Measurements from ENCODE around the gene ZNF639. TPM values are rescaled to one million over a fixed set of nuclear protein-coding genes. Genes with fewer than 3 reads are reported as not detected.

ZNF639 gene
- total RNA-seq, 5 donors from 2014 or later (not counting 1 experiment from before 2014, with no cell fraction given): 35.1 to 74.9 (median 36.5) TPM

GRCh38 chr3:179375091-179375999 is 52.5 kb downstream of the ZNF639 start:
- peaks cover 57% of the 10 kb centered on the region for H3K36me3 Mint-ChIP-seq

GRCh38 chr3:179376474-179376873 is 53.6 kb downstream of the ZNF639 start:
- CTCF ChIA-PET: no interaction called here
- no CpG with 5 or more reads among the region's 1 CpG for WGBS (ENCODE audit: insufficient coverage)
- no peak overlapping the region for H3K27ac ChIP-seq (ENCODE audit: low read length)
- peaks cover 56% of the 10 kb centered on the region for H3K36me3 Mint-ChIP-seq
- DNase-seq: no peak
- no peaks in the 10 kb centered on the region for H3K9me3 Mint-ChIP-seq
- no peak for ATAC-seq (replicated peaks in 1 of 4)
- peaks cover 0 to 42% of the 10 kb centered on the region in 2 donors for H3K36me3 ChIP-seq (ENCODE audit: control insufficient read depth in 2 of 2, extremely low read depth in 1 of 2, insufficient read depth in 1 of 2, low read length in 1 of 2)
- H3K4me3 ChIP-seq (ENCODE audit: control insufficient read depth in 1 of 2, extremely low read depth in 1 of 2, low read length in 1 of 2): no peak overlapping the region
- H3K27me3 Mint-ChIP-seq: no peaks in the 10 kb centered on the region
- no peaks in the 10 kb centered on the region for H3K4me1 ChIP-seq (ENCODE audit: control insufficient read depth in 1 of 2, extremely low read depth in 1 of 2, insufficient read depth in 2 of 2, low read length in 2 of 2)
- no peak overlapping the region for H3K4me3 Mint-ChIP-seq
- no peaks in the 10 kb centered on the region for H3K27me3 ChIP-seq (replicated peaks in 1 of 2; ENCODE audit: control insufficient read depth in 2 of 2, extremely low read depth in 1 of 2, insufficient read depth in 2 of 2, low read length in 1 of 2)
- no peaks in the 10 kb centered on the region for H3K9me3 ChIP-seq
- POLR2A ChIA-PET: no interaction called here
- no peak overlapping the region for H3K27ac Mint-ChIP-seq
- no peaks in the 10 kb centered on the region for H3K4me1 Mint-ChIP-seq

More at GRCh38 chr3:179375091-179375999, 52.5 kb downstream of the ZNF639 start:
- Histone ChIP-seq H3K27me3 (replicated peaks in 1 of 2; ENCODE audit: control insufficient read depth in 2 of 2, extremely low read depth in 1 of 2, insufficient read depth in 2 of 2, low read length in 1 of 2) (no peaks in the 10 kb centered on the region), H3K4me1 (ENCODE audit: control insufficient read depth in 1 of 2, extremely low read depth in 1 of 2, insufficient read depth in 2 of 2, low read length in 2 of 2) (no peaks in the 10 kb centered on the region), H3K36me3 (ENCODE audit: control insufficient read depth in 2 of 2, extremely low read depth in 1 of 2, insufficient read depth in 1 of 2, low read length in 1 of 2) (peaks cover 0 to 45% of the 10 kb centered on the region in 2 donors), H3K4me3 (ENCODE audit: control insufficient read depth in 1 of 2, extremely low read depth in 1 of 2, low read length in 1 of 2) (no peak overlapping the region), H3K27ac (ENCODE audit: low read length) (no peak overlapping the region), H3K9me3 (no peaks in the 10 kb centered on the region)
- no peak for DNase-seq
- ChIA-PET CTCF (no interaction called here), POLR2A (no interaction called here)
- H3K9me3 Mint-ChIP-seq: no peaks in the 10 kb centered on the region
- H3K27ac Mint-ChIP-seq: no peak overlapping the region
- H3K27me3 Mint-ChIP-seq: no peaks in the 10 kb centered on the region
- H3K4me3 Mint-ChIP-seq: no peak overlapping the region
- no peaks in the 10 kb centered on the region for H3K4me1 Mint-ChIP-seq
- WGBS (ENCODE audit: insufficient coverage): no CpG with 5 or more reads among the region's 12 CpGs
- ATAC-seq (replicated peaks in 1 of 4): no peak

Other genes starting within 250 kb of the ZNF639 start
- 10 to 100 TPM; 33.8 to 43.5 (median 34.8) TPM for gene PIK3CA, start 174.7 kb upstream of the ZNF639 start, total RNA-seq
- 1 to 10 TPM in 4 of 5 donors, under 1 TPM in 1; 0.66 to 1.3 (median 1.1) TPM for gene KCNMB3, start 71.9 kb upstream of the ZNF639 start, total RNA-seq
- 10 to 100 TPM; 38.8 to 44.4 (median 40.7) TPM for gene MFN1, start 24.7 kb downstream of the ZNF639 start, total RNA-seq
- 1 to 10 TPM in 2 of 5 donors, under 1 TPM in 3; 0.26 to 2.7 (median 0.73) TPM for gene GNB4, start 128.4 kb downstream of the ZNF639 start, total RNA-seq
- gene ACTL6A, start 239.9 kb downstream of the ZNF639 start, total RNA-seq: 10 to 100 TPM; 27.4 to 62.7 (median 59.2) TPM